MM.1S (cell line): ENCODE data around the gene BCL2L11.

Experiments used
- DNase-seq: peaks from one replicate; pipeline ENCODE4 v3.0.0-alpha.2; 2015
- H2AFZ ChIP-seq: fragments of 300-600 bp; sonication (generic); 2 replicates; pipeline ENCODE4 v1.6.0; 2016; ENCODE audit warnings: antibody characterized with exemption, low read length
- H3F3A ChIP-seq: fragments of 300-600 bp; sonication (generic); 2 replicates; pipeline ENCODE4 v1.6.1; 2016; ENCODE audit warnings: mild to moderate bottlenecking, antibody characterized with exemption, low read length, moderate library complexity, mixed read lengths; ENCODE audit not compliant: insufficient read depth
- H3K27ac ChIP-seq: fragments of 300-600 bp; sonication (generic); 2 replicates; pipeline ENCODE4 v1.5.1; 2016; ENCODE audit warnings: mild to moderate bottlenecking, low read length
- H3K27me3 ChIP-seq: fragments of 300-600 bp; sonication (generic); replicated peaks from 2 replicates; pipeline ENCODE4 v1.6.0; 2016; ENCODE audit warnings: low read length; ENCODE audit not compliant: insufficient read depth
- H3K36me3 ChIP-seq: fragments of 300-600 bp; sonication (generic); replicated peaks from 2 replicates; pipeline ENCODE4 v1.6.1; 2016; ENCODE audit warnings: mild to moderate bottlenecking, low read length, mixed read lengths; ENCODE audit not compliant: insufficient read depth
- H3K4me1 ChIP-seq: fragments of 300-600 bp; sonication (generic); 2 replicates; pipeline ENCODE4 v1.6.1; 2016; ENCODE audit warnings: low read length, mixed read lengths
- H3K4me2 ChIP-seq: fragments of 300-600 bp; sonication (generic); 2 replicates; pipeline ENCODE4 v1.6.0; 2016; ENCODE audit warnings: low read depth, low read length
- H3K4me3 ChIP-seq: fragments of 300-600 bp; sonication (generic); 2 replicates; pipeline ENCODE4 v1.5.1; 2016; ENCODE audit warnings: low read length, mixed read lengths
- H3K79me2 ChIP-seq: fragments of 300-600 bp; sonication (generic); 2 replicates; pipeline ENCODE4 v1.6.1; 2016; ENCODE audit warnings: mixed run types, low read length, mixed read lengths
- H3K9ac ChIP-seq: fragments of 300-600 bp; sonication (generic); 2 replicates; pipeline ENCODE4 v1.6.1; 2016; ENCODE audit warnings: low read length, mixed read lengths
- H3K9me2 ChIP-seq: fragments of 300-600 bp; sonication (generic); replicated peaks from 2 replicates; pipeline ENCODE4 v1.6.1; 2016; ENCODE audit warnings: mild to moderate bottlenecking, low read length, mixed read lengths; ENCODE audit not compliant: insufficient read depth
- H3K9me3 ChIP-seq: fragments of 300-600 bp; sonication (generic); replicated peaks from 2 replicates; pipeline ENCODE4 v1.6.1; 2016; ENCODE audit warnings: mild to moderate bottlenecking, low read length, mixed read lengths; ENCODE audit not compliant: insufficient read depth
- H4K20me1 ChIP-seq: fragments of 300-600 bp; sonication (generic); 2 replicates; pipeline ENCODE4 v1.6.1; 2016; ENCODE audit warnings: mild to moderate bottlenecking, low read length, moderate library complexity, mixed read lengths; ENCODE audit not compliant: insufficient read depth
- EZH2 ChIP-seq: fragments of 300-600 bp; sonication (generic); optimal IDR thresholded peaks from 2 replicates; pipeline ENCODE3; 2017; ENCODE audit warnings: low read depth, mild to moderate bottlenecking, antibody characterized with exemption, low read length, mixed read lengths
- EZH2phosphoT487 ChIP-seq: fragments of 300-600 bp; sonication (generic); IDR thresholded peaks from 2 replicates; pipeline ENCODE4 v1.6.1; 2018; ENCODE audit warnings: antibody characterized with exemption, low read length
- TF ChIP-seq, protein P1 (sequence below): fragments of 300-600 bp; sonication (generic); IDR thresholded peaks from 2 replicates; pipeline ENCODE4 v1.5.1; 2016; ENCODE audit warnings: antibody characterized with exemption, low read length, mixed read lengths

The BCL2L11 gene

DNA sequence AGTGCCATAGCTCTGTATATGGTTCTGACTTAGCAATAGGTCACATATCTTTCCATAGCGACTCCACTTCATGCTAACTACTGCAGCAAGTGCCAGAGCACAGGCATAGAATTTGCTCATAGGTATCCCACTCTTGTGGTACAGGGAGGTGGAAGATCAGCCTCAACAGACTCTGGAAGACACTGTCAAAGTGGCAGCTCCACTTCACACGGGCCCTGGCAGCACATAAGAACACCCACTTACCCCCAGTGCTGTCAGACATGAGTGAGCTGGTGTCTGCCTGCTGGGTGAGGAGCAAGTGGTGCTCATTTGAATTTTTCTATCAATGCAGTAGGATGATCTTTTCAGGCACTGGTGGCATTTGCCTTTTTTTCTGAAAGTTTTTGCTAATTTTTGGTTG, 48.6 kb downstream of the BCL2L11 start:
- Histone ChIP-seq H3K9me3 (no peaks in the 10 kb centered on the region), H3K9ac (no peak overlapping the region), H3K4me3 (no peak overlapping the region), H3K27me3 (no peaks in the 10 kb centered on the region), H3K79me2 (peaks cover 11% of the 10 kb centered on the region), H3K27ac (no peak overlapping the region), H3F3A (peaks cover 15% of the 10 kb centered on the region), H3K9me2 (no peaks in the 10 kb centered on the region), H2AFZ (no peak overlapping the region), H3K4me2 (no peak overlapping the region), H4K20me1 (peaks cover 5% of the 10 kb centered on the region), H3K36me3 (peaks cover 11% of the 10 kb centered on the region), H3K4me1 (no peaks in the 10 kb centered on the region)
- DNase-seq: no peak
- TF ChIP-seq EZH2 (no peak), EZH2phosphoT487 (no peak)
- TF ChIP-seq, protein P1, sequence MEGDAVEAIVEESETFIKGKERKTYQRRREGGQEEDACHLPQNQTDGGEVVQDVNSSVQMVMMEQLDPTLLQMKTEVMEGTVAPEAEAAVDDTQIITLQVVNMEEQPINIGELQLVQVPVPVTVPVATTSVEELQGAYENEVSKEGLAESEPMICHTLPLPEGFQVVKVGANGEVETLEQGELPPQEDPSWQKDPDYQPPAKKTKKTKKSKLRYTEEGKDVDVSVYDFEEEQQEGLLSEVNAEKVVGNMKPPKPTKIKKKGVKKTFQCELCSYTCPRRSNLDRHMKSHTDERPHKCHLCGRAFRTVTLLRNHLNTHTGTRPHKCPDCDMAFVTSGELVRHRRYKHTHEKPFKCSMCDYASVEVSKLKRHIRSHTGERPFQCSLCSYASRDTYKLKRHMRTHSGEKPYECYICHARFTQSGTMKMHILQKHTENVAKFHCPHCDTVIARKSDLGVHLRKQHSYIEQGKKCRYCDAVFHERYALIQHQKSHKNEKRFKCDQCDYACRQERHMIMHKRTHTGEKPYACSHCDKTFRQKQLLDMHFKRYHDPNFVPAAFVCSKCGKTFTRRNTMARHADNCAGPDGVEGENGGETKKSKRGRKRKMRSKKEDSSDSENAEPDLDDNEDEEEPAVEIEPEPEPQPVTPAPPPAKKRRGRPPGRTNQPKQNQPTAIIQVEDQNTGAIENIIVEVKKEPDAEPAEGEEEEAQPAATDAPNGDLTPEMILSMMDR: no peak

DNA sequence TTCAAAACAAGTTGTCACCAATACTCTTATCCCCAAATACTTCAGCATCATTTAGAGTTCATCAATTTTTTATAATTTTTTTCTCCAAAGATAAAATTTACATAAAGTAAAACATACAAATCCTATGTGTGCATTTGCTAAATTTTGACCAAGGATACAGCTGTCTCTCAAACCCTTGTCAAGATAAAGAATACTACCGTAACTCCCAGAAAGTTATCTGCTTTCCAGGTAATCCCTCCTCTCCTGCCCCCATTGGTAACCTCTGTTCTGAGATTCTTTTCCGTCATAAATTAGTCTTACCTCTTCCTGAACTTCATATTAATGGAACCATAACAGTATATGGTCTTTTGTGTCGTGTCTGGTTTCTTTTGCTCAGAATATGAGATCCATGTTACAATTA, 49.2 kb downstream of the BCL2L11 start:
- peaks cover 6% of the 10 kb centered on the region for H3K79me2 ChIP-seq
- H3K27me3 ChIP-seq: no peaks in the 10 kb centered on the region
- no peak overlapping the region for H3K27ac ChIP-seq
- DNase-seq: no peak
- no peaks in the 10 kb centered on the region for H3K4me1 ChIP-seq
- peaks cover 4% of the 10 kb centered on the region for H4K20me1 ChIP-seq
- no peak overlapping the region for H3K4me2 ChIP-seq
- H3F3A ChIP-seq: peaks cover 15% of the 10 kb centered on the region
- H3K36me3 ChIP-seq: peaks cover 6% of the 10 kb centered on the region
- H3K4me3 ChIP-seq: no peak overlapping the region
- no peaks in the 10 kb centered on the region for H3K9me2 ChIP-seq
- TF ChIP-seq, protein P1: no peak
- TF ChIP-seq EZH2: no peak
- TF ChIP-seq EZH2phosphoT487: no peak
- no peak overlapping the region for H2AFZ ChIP-seq
- H3K9me3 ChIP-seq: no peaks in the 10 kb centered on the region
- no peak overlapping the region for H3K9ac ChIP-seq

DNA sequence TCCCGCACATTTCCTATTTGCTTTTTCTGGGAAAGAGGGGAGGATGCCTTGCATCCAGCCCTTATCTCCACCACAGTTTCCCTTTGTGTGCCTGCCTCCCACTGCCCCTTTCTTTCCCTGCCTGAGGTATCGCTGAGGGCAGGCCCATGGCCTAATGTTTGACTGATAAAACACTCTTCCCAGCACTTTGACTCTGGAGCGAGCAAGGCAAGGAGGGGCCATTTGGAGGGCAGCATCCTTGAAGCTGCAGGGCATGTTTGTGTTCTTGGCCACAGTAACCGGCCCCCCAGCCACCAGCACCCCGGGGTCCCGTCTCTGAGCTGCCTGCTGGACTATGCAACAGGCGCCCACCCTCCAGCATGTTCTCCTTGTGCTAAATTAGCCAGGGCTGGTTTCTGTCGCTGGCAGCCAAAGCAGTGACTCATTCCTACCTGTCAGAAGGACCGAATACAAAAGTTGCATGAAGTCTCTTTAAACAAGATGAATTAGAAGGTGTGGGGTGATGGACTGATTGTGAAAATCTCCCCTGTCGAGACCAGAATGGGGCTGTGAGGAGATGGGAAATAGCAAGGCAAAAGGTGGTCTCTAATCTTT, 50.7 kb downstream of the BCL2L11 start:
- no peaks in the 10 kb centered on the region for H3K36me3 ChIP-seq
- H3K4me1 ChIP-seq: no peaks in the 10 kb centered on the region
- no peak for TF ChIP-seq EZH2
- no peak for TF ChIP-seq EZH2phosphoT487
- TF ChIP-seq, protein P1: no peak

More for the DNA sequence above, 50.7 kb downstream of the BCL2L11 start:
- no peaks in the 10 kb centered on the region for H3K9me2 ChIP-seq
- no peaks in the 10 kb centered on the region; the same call in 1 of the 2 replicates for H4K20me1 ChIP-seq
- H3F3A ChIP-seq: peaks cover 12% of the 10 kb centered on the region
- no peak overlapping the region for H3K9ac ChIP-seq
- H3K79me2 ChIP-seq: no peaks in the 10 kb centered on the region; the same call in 1 of the 2 replicates
- H2AFZ ChIP-seq: no peak overlapping the region
- no peak overlapping the region for H3K27ac ChIP-seq
- H3K4me3 ChIP-seq: no peak overlapping the region
- H3K27me3 ChIP-seq: no peaks in the 10 kb centered on the region
- no peak overlapping the region for H3K4me2 ChIP-seq
- H3K9me3 ChIP-seq: no peaks in the 10 kb centered on the region
- DNase-seq: no peak
